CD4-positive, alpha-beta T cell treated with Interleukin-4 for 4 hours (primary cell): ENCODE results near the gene PPM1B.
"Not testable (repeated sequence)": the region's sequence is repeated elsewhere in the genome, so short reads cannot be mapped to it uniquely, and the experiment has no call there.

ENCODE experiments used
- DNase-seq: peaks from one replicate; pipeline ENCODE4 v3.0.0-alpha.2; 2020

Gene PPM1B

DNA sequence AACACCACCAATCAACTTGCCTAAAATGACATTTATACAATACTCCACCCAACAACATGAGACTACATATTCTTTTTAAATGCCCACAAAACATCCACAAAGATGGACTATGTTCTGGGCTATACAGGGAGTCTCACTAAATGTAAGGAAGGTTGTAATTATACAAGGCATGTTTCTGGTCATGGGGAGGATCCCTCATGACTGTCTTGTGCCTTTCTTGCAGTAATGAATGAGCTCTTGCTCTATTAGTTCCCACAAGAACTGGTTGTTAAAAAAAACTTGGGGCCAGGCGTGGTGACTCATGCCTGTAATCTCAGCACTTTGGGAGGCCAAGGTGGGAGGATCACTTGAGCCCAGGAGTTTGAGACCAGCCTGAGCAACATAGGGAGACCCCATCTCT lies 89.1 kb downstream of the PPM1B start:
- DNase-seq, result not testable (repeated sequence)

DNA sequence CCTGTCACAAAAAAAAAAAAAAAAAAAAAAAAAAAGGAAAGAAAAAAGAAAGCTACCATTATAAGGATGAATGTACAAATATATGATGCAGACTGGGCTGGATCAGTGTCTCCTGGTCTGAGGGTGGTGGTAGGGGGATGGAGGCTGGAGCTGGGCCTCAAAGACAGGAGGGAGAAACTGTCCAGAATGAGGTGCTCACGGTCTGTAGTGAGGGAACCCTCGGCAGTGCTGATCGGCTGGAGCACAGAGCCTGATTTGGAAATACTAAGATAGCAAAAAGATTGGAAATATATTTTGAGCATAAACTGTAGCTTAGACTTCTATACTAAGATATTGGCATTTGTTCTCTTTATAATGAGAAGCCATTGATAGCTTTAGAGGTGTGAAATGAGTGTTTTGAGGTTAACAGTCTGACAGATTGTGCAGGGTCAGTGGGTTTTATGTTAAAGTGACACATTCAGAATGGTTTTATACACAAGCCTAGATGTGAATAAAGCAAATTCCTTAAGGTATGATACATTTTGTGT lies 98.7 kb downstream of the PPM1B start:
- no peak for DNase-seq

DNA sequence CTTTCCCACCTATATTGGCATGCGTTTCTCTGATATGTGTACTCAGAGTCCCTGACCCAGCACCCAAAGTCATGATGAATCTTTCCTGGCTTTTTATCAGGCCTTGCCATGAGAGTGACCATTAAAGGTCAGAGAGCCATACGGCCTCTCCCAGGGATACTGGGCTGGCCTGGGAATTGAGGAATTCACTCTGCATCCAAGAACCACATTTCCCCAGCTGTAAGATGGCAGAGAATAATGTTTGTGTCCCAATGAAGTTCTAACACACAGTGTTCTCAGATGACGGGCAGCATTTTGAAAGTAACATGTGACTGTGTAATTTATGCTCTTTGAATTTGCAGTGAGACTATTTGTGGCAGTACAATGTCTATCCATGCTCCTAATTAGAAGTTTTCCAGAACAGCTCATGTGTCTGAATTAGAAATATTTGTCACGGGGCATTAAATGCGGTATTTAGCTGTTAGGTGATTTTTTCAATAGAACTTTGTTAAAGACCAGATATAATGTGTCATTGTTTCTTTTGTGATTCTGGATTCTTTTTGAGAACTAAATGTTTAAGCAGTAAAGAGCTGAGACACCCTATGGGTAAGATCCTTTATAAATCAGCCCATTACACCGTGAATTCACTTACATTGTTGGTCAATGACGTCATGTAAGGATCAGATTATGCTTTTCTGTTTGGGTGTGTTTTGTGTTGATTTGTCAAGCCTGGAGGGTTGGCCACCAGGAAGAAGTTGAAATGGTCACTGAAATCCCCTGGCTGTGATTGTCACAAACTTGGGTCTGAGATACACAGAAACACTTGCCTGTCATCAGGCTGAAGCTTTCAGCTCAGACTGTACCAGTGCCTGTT lies 99.3 kb downstream of the PPM1B start:
- no peak for DNase-seq

DNA sequence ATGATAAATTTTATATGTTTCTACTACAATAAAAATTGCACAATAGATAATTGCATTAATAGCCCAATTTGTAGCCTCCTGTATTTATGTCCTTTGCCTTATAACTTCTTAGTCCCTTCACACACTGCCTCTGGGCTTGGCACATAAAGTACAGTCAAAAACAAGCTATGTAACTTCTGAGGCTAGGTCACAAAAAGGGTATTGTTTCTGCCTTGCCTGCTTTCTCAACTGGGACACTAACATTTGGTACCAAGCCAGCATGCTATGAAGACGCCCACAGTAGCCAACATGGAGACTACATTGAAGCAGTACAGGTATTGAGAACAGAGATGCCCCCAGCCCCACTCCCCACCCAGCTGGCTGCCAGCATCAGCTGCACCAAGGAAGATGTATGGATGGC lies 101.2 kb downstream of the PPM1B start:
- DNase-seq, result no peak

DNA sequence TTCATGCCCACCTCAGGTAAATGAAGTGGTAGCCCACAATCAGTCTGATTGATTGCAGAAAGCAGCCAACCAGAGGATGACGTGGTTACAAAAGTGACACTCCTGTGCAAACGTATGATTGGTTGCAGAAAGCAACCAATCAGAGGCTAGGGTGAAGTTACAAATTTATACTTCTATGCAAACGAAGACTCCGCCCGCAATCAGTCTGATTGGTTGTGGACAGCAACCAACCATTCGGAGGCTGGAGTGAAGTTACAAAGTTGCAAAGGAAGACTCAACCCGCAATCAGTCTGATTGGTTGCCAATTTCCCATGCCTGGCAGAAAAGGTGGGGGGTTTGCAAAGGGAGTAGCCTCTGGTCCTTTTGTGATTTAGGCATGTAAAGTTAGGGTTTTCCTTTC lies 102.6 kb downstream of the PPM1B start:
- DNase-seq, result no peak

DNA sequence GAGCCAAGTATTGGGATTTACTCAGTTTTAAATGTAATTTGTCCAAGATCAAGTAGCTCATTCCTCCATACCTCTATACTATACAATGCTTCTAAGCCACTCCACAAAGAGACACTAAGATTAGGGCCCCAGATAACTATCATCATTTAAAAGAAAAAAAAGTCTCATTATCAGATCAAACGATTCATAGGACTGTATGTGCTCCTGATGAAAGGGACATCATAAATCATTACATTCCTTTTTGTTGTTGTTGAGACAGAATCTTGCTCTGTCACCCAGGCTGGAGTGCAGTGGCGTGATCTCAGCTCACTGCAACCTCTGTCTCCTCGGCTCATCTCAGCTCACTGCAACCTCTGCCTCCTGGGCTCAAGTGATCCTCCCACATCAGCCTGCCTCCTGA lies 104.4 kb downstream of the PPM1B start:
- DNase-seq, result no peak

DNA sequence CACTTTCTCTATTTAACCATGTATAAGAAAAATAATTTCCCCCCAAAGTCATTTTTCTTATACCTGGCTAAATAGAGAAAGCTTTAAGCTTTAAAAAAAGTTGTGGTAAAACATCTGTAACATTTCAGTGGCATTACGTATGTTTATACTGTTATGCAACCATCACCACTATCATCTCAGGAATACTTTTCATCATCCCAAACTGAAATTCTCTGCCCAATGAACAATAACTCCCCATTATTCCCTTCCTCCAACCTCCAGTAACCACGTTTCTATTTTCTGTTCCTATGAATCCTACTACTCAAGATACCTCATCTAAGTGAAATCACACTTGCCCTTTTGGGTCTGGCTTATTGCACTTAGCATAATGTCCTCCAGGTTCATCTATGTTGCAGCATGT lies 104.9 kb downstream of the PPM1B start:
- no peak for DNase-seq

DNA sequence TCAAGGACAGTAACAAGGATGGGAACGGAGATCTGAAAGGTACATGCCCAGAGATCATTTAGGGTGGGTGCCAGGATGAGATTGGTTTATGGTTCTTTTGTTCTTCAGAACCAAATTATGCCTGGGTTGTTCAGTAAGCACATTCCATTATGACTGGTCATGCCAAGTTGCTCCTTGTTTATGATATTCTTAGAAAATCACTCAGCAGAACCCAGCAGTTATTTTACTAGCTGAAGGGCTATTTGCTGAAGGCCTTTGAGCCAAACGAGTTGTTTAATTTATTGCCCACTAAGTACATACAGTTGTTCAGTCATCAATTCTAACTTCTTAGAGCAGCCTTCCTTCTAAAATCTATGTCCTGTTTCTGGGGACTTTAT lies 107.2 kb downstream of the PPM1B start:
- DNase-seq, result no peak

DNA sequence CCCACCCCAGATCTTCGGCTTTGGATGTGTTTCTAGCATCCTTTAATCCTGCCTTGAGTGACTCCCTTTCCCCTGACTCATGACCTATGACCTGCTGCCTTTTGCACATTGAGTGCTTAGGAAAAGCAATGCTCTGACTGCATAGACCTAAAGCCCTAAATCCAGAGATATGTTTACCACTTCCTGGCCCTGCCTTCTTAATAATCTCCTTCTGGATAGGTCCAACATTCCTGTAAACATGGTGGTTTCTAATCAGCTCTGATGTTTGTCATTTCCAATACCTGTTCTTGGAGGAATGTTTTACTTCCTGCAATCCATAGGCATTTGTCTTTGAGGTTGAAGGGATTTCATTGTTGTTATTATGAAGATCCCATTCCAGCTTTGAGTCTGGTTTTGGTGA lies 108.9 kb downstream of the PPM1B start:
- no peak for DNase-seq

DNA sequence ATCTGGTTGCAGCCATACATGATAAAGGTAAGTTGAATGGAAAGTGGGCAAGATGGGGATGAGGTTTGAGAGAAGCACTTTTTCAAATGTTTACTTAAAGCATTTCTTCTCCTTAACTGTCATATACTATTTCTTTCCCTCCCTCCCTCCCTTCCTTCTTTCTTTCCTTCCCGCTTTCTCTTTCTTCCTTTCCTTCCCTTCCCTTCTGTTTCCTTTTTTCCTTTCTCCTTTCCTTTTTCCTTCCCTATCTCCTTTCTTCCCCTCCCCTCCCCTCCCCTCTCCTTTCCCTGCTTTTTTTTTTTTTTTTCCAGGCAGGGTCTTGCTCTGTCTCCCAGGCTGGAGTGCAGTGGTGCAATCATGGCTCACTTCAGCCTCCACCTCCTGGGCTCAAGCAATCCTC lies 112.2 kb downstream of the PPM1B start:
- no peak for DNase-seq
